EL (cell line): Measurements from ENCODE around the gene HBA2.
A peak's percentile ranks its signal among the peaks of the same experiment; 100 is the strongest.
"Not testable (repeated sequence)": the region's sequence is repeated elsewhere in the genome, so short reads cannot be mapped to it uniquely, and the experiment has no call there.

ENCODE experiments used
- DNase-seq: peaks from one replicate; pipeline ENCODE4 v3.0.0-alpha.2; 2016

HBA2 gene

DNA sequence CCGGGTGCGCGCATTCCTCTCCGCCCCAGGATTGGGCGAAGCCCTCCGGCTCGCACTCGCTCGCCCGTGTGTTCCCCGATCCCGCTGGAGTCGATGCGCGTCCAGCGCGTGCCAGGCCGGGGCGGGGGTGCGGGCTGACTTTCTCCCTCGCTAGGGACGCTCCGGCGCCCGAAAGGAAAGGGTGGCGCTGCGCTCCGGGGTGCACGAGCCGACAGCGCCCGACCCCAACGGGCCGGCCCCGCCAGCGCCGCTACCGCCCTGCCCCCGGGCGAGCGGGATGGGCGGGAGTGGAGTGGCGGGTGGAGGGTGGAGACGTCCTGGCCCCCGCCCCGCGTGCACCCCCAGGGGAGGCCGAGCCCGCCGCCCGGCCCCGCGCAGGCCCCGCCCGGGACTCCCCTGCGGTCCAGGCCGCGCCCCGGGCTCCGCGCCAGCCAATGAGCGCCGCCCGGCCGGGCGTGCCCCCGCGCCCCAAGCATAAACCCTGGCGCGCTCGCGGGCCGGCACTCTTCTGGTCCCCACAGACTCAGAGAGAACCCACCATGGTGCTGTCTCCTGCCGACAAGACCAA lies at the start of gene HBA2:
Gene HBA2 (plus strand): TSS at position 503 of the 568 bp plus-strand sequence. CDS start 37 bp downstream, at position 540.
- DNase-seq, result not testable (repeated sequence)

GRCh38 chr16:123558-124350 lies 48.9 kb upstream of the HBA2 start:
- not testable (repeated sequence) for DNase-seq

DNA sequence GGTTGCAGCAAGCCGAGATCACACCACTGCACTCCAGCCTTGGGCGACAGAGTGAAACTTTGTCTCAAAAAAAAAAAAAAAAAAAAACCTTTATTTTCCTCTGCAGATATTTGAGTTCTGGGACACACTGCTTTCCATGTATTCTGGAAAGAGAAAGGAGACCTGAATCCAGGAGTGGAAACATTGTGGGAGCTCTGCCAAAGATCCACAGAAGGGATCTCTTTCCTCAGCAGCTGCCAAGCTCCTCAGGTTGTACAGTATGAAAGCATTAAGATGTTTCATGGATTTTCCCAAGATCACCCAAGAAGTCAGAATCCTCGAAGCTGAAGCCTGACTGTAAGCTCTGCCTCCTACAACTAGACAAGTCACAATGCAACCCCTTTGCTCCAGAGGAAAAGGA lies 47.7 kb upstream of the HBA2 start:
- DNase-seq, result no peak

DNA sequence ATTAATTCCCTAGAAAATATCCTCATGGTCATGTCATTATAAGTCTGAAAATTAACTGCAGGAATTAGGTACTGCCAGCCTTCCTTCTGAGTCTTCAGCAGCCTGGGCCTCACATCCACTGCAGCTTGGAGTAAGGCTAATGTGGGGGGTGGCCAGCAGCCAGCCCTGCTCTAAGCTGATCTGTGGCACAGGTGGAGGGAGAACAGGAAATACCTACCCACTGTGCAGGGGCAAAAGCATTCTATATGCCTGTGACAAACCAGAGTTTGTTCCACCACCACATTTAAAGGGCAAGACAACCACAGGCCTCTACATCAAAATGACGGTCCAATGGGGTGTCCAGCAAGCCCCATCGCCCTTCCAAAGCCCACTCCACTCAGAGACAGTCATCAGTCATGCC lies 43.6 kb upstream of the HBA2 start:
- DNase-seq, result no peak

DNA sequence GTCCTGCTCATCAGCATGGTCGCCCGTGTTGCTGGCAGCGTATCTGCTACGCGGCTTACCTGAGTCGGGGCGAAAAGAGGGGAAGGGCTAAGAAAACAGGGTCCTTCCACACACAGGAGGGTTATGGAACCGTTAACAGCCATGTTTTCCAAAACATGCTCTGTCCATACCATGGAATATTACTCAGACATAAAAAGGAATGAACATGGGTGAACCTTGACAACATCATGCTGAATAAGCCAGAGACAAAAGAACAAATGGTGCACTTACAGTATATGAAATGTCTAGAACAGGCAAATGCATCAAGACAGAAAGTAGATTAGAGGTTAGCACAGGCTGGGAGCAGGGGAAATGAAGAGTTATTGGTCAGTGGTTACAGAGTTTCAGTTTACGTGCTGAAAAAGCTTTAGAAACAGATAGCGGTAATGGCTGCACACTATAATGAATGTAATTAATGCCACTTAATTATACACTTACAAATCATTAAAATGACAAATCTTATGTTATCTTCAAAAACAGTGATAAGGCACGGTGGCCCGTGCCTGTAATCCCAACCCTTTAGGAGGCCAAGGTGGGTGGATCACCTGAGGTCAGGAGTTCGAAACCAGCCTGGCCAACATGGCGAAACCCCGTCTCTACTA lies 42.0 kb upstream of the HBA2 start:
- DNase-seq, result no peak

DNA sequence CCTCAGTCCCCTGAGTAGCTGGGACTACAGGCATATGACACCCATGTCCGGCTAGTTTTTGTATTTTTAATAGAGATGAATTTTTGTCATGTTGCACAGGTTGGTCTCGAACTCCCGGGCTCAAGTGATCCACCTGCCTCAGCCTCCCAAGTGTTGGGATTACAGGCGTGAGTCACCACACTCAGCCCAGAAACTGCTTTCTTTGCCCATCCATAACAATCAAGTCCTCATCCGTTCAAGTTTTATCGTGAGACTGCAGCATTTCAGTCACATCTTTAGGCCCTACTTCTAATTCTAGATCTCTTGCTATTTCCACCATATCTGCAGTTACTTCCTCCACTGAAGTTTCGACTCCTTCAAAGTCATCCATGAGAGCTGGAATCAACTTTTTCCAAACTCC lies 40.6 kb upstream of the HBA2 start:
- no peak for DNase-seq

GRCh38 chr16:133716-134115 lies 39.0 kb upstream of the HBA2 start:
- DNase-seq, result no peak

DNA sequence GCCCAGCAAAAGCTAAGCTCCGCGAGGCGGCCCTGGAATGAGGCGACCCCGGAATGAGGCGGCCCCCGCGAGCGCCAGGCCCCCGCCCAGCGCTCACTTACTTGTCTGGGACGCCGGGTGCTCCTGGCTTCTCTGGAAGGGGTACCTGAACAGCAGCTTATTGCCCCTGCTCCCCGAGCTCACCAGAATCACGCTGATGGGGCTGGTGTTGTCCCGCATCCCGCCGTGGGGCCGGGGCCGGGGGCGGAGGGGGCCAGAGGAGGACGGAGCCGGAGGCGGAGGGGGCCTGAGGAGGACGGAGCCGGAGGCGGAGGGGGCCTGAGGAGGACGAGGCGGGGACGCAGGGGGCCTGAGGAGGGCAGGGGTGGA lies 34.6 kb upstream of the HBA2 start:
- DNase-seq, result peak; percentile 9

GRCh38 chr16:140175-140857 lies 32.4 kb upstream of the HBA2 start:
- no peak for DNase-seq

GRCh38 chr16:142405-142967 lies 30.2 kb upstream of the HBA2 start:
- no peak for DNase-seq

GRCh38 chr16:143047-143446 lies 29.6 kb upstream of the HBA2 start:
- no peak for DNase-seq

DNA sequence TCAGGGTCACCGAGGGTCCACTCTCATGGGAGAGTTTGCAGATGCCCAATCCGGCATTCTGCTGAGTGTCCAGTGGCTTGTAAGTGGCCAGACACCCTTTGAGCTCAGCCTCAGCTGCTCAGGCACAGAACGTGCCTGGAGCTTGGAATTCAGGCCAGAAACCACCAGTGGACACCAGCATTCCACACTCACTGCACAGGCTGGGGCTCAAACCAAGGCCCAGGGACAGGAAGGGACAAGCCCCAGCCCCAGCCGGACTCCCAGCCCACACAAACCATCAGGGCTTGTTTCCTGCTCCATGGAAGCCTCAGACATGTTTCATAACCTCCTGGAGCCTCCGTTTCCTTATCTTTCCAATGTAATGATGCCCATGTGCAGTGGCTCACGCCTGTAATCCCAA lies 29.2 kb upstream of the HBA2 start:
- DNase-seq, result peak; percentile 20

GRCh38 chr16:144797-145252 lies 27.9 kb upstream of the HBA2 start:
- no peak for DNase-seq

DNA sequence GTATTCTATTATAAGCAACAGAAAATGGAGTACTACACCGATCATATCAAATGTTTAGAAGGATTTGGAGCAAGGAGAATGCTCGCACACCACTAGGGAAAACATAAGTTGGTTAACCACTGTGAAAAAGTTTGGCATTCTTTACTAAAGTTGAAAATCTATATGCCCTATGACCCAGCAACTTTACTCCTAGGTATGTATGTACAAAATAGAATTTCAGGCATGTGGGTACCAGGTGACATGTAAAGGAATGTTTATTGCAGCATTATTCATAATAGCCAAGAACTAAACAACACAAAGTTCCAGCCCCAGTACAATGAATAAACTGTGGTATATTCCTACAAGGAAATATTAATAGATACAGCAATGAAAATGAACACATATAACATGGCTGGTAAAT lies 26.0 kb upstream of the HBA2 start:
- no peak for DNase-seq

DNA sequence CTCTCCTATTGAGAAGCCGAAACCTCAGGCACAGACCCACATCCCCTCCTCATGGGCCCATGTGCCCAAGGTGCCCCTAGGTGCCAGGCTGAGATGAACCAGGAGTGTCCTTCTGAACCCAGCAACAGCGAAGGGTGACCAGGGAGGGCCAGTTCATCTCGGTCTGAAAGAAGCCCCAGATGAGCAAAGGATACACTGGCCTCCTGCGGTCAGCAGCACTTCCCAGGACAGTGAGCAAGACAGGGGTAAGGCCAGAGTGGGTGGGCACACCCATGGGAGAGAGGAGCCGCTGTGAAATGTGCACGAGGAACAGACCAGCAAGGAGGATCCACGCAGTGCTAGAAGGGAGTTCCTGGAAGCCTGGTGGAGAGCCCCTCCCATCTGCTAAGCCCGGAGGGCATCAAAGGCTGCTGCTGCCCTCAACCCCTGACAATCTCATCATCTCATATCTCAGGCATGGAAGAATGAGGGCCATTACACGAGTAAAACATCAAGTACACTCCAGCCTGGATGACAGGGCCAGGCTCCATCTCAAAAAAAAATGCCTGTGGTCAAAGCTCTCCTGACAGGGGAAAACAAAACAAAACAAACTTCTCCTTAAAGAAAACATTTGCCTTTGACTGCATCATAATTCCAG lies 23.5 kb upstream of the HBA2 start:
- peak; percentile 82 for DNase-seq

DNA sequence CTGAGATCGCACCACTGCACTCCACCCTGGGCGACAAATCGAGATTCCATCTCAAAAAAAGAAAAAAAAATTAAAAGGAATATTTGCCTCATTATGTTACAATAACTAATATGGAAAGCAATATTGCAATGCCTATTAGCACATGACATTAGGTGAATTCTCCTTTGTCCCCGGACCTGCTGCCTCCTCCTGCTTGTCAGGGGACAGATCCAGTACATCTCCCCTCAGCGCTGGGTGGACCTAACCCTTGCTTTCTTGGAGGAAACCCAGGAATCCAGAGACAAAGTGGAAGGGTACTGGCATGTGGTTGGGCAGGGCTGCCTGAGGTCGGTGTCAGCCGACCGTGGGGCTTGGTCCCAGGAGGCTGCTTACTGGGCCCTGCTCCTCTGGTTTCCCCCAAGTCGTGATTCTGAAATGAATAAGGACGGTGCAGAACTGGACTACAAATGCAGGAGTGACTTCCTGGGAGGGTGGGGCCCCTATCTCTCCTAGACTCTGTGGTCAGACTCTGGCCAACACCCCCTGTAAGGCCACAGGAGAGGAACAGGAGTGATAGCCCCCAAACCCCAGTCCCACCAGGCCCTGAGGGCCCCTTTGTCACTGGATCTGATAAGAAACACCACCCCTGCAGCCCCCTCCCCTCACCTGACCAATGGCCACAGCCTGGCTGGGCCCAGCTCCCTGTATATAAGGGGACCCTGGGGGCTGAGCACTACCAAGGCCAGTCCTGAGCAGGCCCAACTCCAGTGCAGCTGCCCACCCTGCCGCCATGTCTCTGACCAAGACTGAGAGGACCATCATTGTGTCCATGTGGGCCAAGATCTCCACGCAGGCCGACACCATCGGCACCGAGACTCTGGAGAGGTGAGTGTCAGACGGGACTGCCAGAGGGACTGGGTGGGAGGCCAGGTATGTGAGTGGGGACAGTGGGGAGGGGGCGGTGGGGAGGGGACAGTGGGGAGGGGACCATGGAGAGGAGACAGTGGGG lies 20.2 kb upstream of the HBA2 start, which contains the start of gene HBZ:
Gene HBZ (plus strand): TSS at position 504 of the 988 bp plus-strand sequence. CDS start 266 bp downstream, at position 770.
- no peak for DNase-seq

DNA sequence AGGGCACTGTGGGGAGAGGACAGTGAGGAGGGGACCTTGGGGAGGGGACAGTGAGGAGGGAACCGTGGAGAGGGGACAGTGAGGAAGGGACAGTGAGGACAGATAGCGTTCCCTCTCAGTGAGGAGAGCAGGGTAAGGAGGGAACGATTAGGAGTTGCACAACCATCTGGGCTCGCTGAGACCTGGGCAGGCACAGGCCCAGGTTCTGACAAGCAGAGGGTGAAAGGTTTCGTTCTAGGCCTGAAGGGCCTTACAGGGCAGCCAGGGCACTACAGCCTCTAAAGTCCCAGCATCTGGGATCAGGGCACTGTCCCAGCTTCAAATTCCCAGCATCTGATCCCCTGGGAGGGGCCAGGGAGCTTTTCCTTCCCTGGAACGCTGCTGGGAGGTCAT lies 19.6 kb upstream of the HBA2 start:
- not testable (repeated sequence) for DNase-seq

DNA sequence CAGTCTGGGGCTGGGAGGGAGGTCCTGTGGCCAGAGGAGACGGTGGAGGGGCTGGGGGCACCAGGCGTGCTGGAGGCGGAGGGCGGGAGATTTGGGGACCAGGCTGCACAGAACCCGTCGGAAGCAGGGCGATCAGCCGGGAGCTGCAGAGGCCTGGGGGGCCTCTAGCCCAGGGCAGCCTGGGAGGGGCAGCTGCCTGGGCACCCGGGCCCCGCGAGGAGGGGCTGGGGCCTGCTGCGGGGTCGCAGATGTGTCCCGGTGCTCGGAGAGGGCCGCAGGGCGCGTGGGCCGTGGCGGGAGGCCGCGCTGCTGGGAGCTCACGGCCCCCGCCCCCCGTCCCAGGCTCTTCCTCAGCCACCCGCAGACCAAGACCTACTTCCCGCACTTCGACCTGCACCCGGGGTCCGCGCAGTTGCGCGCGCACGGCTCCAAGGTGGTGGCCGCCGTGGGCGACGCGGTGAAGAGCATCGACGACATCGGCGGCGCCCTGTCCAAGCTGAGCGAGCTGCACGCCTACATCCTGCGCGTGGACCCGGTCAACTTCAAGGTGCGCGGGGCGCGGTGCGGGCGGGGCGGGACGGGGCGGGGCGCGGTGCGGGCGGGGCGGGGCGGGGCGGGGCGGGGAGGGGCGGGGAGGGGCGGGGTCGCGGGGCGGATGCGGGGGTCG lies 19.0 kb upstream of the HBA2 start:
- not testable (repeated sequence) for DNase-seq

GRCh38 chr16:154217-155030 lies 18.3 kb upstream of the HBA2 start:
- DNase-seq, result peak; percentile 29

DNA sequence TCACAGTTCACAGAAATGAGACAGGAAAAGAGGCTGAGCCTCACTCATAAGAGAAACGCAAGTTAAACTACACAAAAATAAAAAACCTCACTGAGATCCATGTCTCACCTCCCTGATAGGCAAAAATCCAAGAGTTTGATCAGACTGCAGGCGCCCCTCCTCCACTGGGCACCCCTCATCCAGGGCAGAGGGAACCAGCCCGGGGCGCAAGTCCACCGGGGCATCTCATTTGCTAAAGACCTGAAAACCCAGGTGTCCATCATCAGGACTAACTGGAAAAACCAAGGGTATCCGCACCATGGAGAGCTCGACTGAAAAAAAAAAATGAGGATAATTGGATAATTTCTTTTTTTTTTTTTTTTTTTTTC lies 17.7 kb upstream of the HBA2 start:
- DNase-seq, result no peak
